DOHH2 (cell line): ENCODE data around the gene RHO.

ENCODE experiments used
- EZH2phosphoT487 ChIP-seq: fragments of 200-600 bp; sonication (generic); IDR thresholded peaks from 2 replicates; pipeline ENCODE4 v1.6.1; 2017; ENCODE audit warnings: borderline replicate concordance, mild to moderate bottlenecking, antibody characterized with exemption, low read length, moderate library complexity, mixed read lengths
- TF ChIP-seq, protein P1 (sequence below): fragments of 200-600 bp; sonication (generic); IDR thresholded peaks from one replicate; pipeline ENCODE4 v1.5.1; 2014; ENCODE audit warnings: antibody characterized with exemption, mild to moderate bottlenecking, low read depth, low read length; ENCODE audit not compliant: poor library complexity, severe bottlenecking

DNA sequence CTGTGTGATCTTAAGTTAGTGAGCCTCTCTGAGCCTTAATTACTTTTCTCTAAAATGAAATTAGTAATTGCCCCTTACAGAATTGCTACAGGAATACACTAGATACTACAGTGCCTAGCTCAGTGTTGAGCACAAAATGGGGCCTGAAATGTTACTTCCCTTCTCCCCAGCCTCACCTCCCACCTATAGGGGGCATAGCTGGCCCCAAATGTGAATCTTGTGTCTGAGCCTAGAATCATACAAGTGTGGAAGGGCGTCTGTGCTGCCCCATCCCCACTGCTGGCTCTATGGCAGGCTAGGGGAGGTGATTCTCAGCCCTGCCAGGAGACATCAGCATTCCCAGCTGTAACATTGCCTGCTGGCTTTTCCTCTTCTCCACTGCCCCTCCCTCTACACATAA, 45.7 kb upstream of the RHO start:
- TF ChIP-seq, protein P1, sequence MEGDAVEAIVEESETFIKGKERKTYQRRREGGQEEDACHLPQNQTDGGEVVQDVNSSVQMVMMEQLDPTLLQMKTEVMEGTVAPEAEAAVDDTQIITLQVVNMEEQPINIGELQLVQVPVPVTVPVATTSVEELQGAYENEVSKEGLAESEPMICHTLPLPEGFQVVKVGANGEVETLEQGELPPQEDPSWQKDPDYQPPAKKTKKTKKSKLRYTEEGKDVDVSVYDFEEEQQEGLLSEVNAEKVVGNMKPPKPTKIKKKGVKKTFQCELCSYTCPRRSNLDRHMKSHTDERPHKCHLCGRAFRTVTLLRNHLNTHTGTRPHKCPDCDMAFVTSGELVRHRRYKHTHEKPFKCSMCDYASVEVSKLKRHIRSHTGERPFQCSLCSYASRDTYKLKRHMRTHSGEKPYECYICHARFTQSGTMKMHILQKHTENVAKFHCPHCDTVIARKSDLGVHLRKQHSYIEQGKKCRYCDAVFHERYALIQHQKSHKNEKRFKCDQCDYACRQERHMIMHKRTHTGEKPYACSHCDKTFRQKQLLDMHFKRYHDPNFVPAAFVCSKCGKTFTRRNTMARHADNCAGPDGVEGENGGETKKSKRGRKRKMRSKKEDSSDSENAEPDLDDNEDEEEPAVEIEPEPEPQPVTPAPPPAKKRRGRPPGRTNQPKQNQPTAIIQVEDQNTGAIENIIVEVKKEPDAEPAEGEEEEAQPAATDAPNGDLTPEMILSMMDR = peak; percentile 62
- TF ChIP-seq EZH2phosphoT487 = no peak
